H1 (cell line): ENCODE data around the gene NCEH1. TPM values are rescaled to one million over a fixed set of nuclear protein-coding genes. Genes with fewer than 3 reads are reported as not detected.

Source experiments
- CTCF ChIA-PET: fragments of 300-600 bp; sonication (Branson Sonifier 250); formaldehyde crosslinking; loops from one replicate; lab custom pipeline; 2021; ENCODE audit not compliant: partially characterized antibody; lab: Charles Lee
- POLR2A ChIA-PET: fragments of 300-600 bp; sonication (Branson Sonifier 250); formaldehyde crosslinking; loops from one replicate; lab custom pipeline; 2021; ENCODE audit warnings: inconsistent platforms; ENCODE audit not compliant: partially characterized antibody; lab: Charles Lee
- DNase-seq, 2 experiments: peaks; one replicate each; pipeline versions ENCODE4 v3.0.0 to v3.0.0-alpha.2; 2010 to 2022; ENCODE audit warnings: low spot score in 2 of 2, low read depth in 1 of 2, mixed read lengths in 1 of 2
- FAIRE-seq: peaks from 2 replicates; lab custom pipeline; 2011; peaks lifted over from hg19 to GRCh38; lab: Jason Lieb, UNC
- H2AFZ ChIP-seq: 2 replicates; pipeline ENCODE4 v1.8.1; 2012; ENCODE audit warnings: low read length, inconsistent platforms
- H2AK5ac ChIP-seq: 2 replicates; pipeline ENCODE4 v1.6.1; 2013; ENCODE audit warnings: low read depth, low read length
- H2BK120ac ChIP-seq: replicated peaks from 2 replicates; pipeline ENCODE3; 2013; ENCODE audit warnings: low read depth, low read length, inconsistent platforms
- H2BK12ac ChIP-seq: 2 replicates; pipeline ENCODE4 v1.6.1; 2013; ENCODE audit warnings: low read depth, low read length
- H2BK15ac ChIP-seq: 2 replicates; pipeline ENCODE4 v1.6.1; 2013; ENCODE audit warnings: low read length
- H2BK20ac ChIP-seq: 2 replicates; pipeline ENCODE4 v1.6.1; 2013; ENCODE audit warnings: low read length
- H2BK5ac ChIP-seq: 2 replicates; pipeline ENCODE4 v1.6.1; 2013; ENCODE audit warnings: low read depth, low read length
- H3K14ac ChIP-seq: 2 replicates; pipeline ENCODE4 v1.6.1; 2013; ENCODE audit warnings: inconsistent platforms; ENCODE audit not compliant: insufficient read length
- H3K18ac ChIP-seq: 2 replicates; pipeline ENCODE4 v1.6.1; 2013; ENCODE audit warnings: low read length; ENCODE audit errors: extremely low read depth
- H3K23ac ChIP-seq: 2 replicates; pipeline ENCODE4 v1.6.1; 2013; ENCODE audit warnings: inconsistent platforms; ENCODE audit not compliant: insufficient read length
- H3K23me2 ChIP-seq: 2 replicates; pipeline ENCODE4 v1.6.1; 2013; ENCODE audit warnings: low read depth, low read length
- H3K27ac ChIP-seq: 2 replicates; pipeline ENCODE4 v1.6.1; 2011; ENCODE audit warnings: low read depth, low read length, inconsistent platforms
- H3K27me3 ChIP-seq, 4 experiments: replicated peaks in 1 of 4; 1 replicate in 1 of 4; 2 replicates in 3 of 4; pipeline versions ENCODE4 v1.6.1 to v1.8.1; 2011 to 2013; ENCODE audit warnings: low read length in 3 of 4, mild to moderate bottlenecking in 3 of 4, inconsistent platforms in 2 of 4, mixed read lengths in 2 of 4, moderate library complexity in 1 of 4; ENCODE audit not compliant: control insufficient read depth in 3 of 4, insufficient read depth in 3 of 4; ENCODE audit errors: extremely low read depth in 1 of 4
- H3K36me3 ChIP-seq, 4 experiments: 2 replicates each; pipeline versions ENCODE4 v1.6.1 to v1.8.1; 2011 to 2013; ENCODE audit warnings: mild to moderate bottlenecking in 4 of 4, low read length in 3 of 4, moderate library complexity in 2 of 4, control low read depth in 1 of 4, inconsistent platforms in 1 of 4; ENCODE audit not compliant: insufficient read depth in 4 of 4, control insufficient read depth in 2 of 4
- H3K4ac ChIP-seq: replicated peaks from 2 replicates; pipeline ENCODE3; 2013; ENCODE audit warnings: low read length, low read depth, mixed read lengths, inconsistent platforms; ENCODE audit not compliant: insufficient read length
- H3K4me1 ChIP-seq, 4 experiments: replicated peaks in 1 of 4; 1 replicate in 1 of 4; 2 replicates in 3 of 4; pipeline versions ENCODE4 v1.6.1 to v1.8.1; 2011 to 2013; ENCODE audit warnings: low read length in 3 of 4, inconsistent platforms in 2 of 4, mixed read lengths in 1 of 4; ENCODE audit not compliant: insufficient read depth in 4 of 4, control insufficient read depth in 3 of 4
- H3K4me2 ChIP-seq, 2 experiments: 2 replicates each; pipeline versions ENCODE4 v1.6.1 to v1.8.1; 2011 to 2013; ENCODE audit warnings: low read depth in 2 of 2, low read length in 2 of 2, control low read depth in 1 of 2, inconsistent platforms in 1 of 2, mild to moderate bottlenecking in 1 of 2; ENCODE audit not compliant: insufficient read depth in 1 of 2
- H3K4me3 ChIP-seq, 4 experiments: fragments of 200-600, 300-600 bp in 1 of 4; sonication (generic), shearing (Covaris generic), sonication (Bioruptor Twin) in 1 of 4; 2 replicates each; pipeline versions ENCODE4 v1.5.1 to v1.8.1; 2011 to 2016; ENCODE audit warnings: low read length in 4 of 4, low read depth in 3 of 4, control low read depth in 2 of 4, inconsistent platforms in 2 of 4, mild to moderate bottlenecking in 2 of 4, mixed read lengths in 1 of 4, moderate library complexity in 1 of 4; ENCODE audit not compliant: insufficient read depth in 2 of 4; ENCODE audit errors: extremely low read depth in 1 of 4
- H3K56ac ChIP-seq: replicated peaks from 2 replicates; pipeline ENCODE3; 2013; ENCODE audit warnings: low read depth, mild to moderate bottlenecking, mixed read lengths, low read length, inconsistent platforms; ENCODE audit not compliant: insufficient read length
- H3K79me1 ChIP-seq: 2 replicates; pipeline ENCODE4 v1.6.1; 2013; ENCODE audit warnings: low read depth, low read length, control low read depth
- H3K79me2 ChIP-seq, 2 experiments: 2 replicates each; pipeline versions ENCODE4 v1.6.1 to v1.8.1; 2012 to 2013; ENCODE audit warnings: low read length in 2 of 2, mild to moderate bottlenecking in 2 of 2, inconsistent platforms in 1 of 2; ENCODE audit not compliant: insufficient read depth in 2 of 2, control insufficient read depth in 1 of 2
- H3K9ac ChIP-seq, 4 experiments: replicated peaks in 1 of 4; 1 replicate in 1 of 4; 2 replicates in 3 of 4; pipeline versions ENCODE4 v1.6.1 to v1.8.1; 2011 to 2013; ENCODE audit warnings: low read depth in 3 of 4, low read length in 3 of 4, control low read depth in 2 of 4, mild to moderate bottlenecking in 2 of 4, moderate library complexity in 2 of 4, inconsistent platforms in 1 of 4; ENCODE audit errors: extremely low read depth in 1 of 4
- H3K9me3 ChIP-seq, 2 experiments: 2 replicates each; pipeline versions ENCODE4 v1.6.1 to v1.8.1; 2012 to 2013; ENCODE audit warnings: mild to moderate bottlenecking in 2 of 2, moderate library complexity in 2 of 2, control low read depth in 1 of 2, inconsistent platforms in 1 of 2, low read depth in 1 of 2, low read length in 1 of 2, mixed read lengths in 1 of 2; ENCODE audit not compliant: insufficient read depth in 2 of 2
- H4K20me1 ChIP-seq, 2 experiments: replicated peaks in 1 of 2; 2 replicates each; pipeline versions ENCODE3 to v1.8.1; 2011 to 2013; ENCODE audit warnings: inconsistent platforms in 2 of 2, low read length in 2 of 2, mild to moderate bottlenecking in 1 of 2; ENCODE audit not compliant: insufficient read depth in 2 of 2, control insufficient read depth in 1 of 2
- H4K5ac ChIP-seq: 2 replicates; pipeline ENCODE4 v1.6.1; 2013; ENCODE audit warnings: low read length, low read depth, mixed read lengths, inconsistent platforms; ENCODE audit not compliant: insufficient read length
- H4K8ac ChIP-seq: 2 replicates; pipeline ENCODE4 v1.8.0; 2013; ENCODE audit warnings: mild to moderate bottlenecking, moderate library complexity, low read length, inconsistent platforms; ENCODE audit not compliant: insufficient read depth; ENCODE audit errors: extremely low read depth
- H4K91ac ChIP-seq: replicated peaks from 2 replicates; pipeline ENCODE3; 2013; ENCODE audit warnings: low read length, mixed read lengths, inconsistent platforms; ENCODE audit not compliant: insufficient read length
- ASH2L ChIP-seq: fragments of 200-600, 300-600 bp; sonication (generic); IDR thresholded peaks from one replicate; pipeline ENCODE4 v1.7.1; 2017; ENCODE audit warnings: low read length
- E2F6 ChIP-seq: IDR thresholded peaks from 2 replicates; pipeline ENCODE4 v1.6.1; 2012; ENCODE audit warnings: inconsistent platforms
- SIX5 ChIP-seq: IDR thresholded peaks from 2 replicates; pipeline ENCODE4 v1.6.1; 2011; ENCODE audit warnings: mild to moderate bottlenecking, low read depth, low read length
- ZNF274 ChIP-seq: IDR thresholded peaks from 2 replicates; pipeline ENCODE4 v1.7.0; 2012; ENCODE audit warnings: low read length, borderline replicate concordance; ENCODE audit errors: extremely low read depth
- WGBS, 2 experiments: shearing (Covaris generic) in 1 of 2; methylation state at CpG; one replicate each; pipeline versions ENCODE4 v1.1.6 to v1.1.7; 2013 to 2015; ENCODE audit warnings: low lambda C conversion rate in 2 of 2, mixed read lengths in 2 of 2, inconsistent platforms in 1 of 2, low coverage in 1 of 2, missing lambda C conversion rate in 1 of 2; ENCODE audit not compliant: insufficient replicate concordance in 2 of 2, insufficient coverage in 1 of 2, insufficient read length in 1 of 2; ENCODE audit errors: extremely low coverage in 1 of 2, missing lambda C conversion rate in 1 of 2; 5-methylcytosine and 5-hydroxymethylcytosine counted together
- polyA plus RNA-seq, 7 experiments: library from polyadenylated mRNA; depleted of rRNA in 3 of 7; stranded (reverse) in 5 of 7; unstranded in 2 of 7; fragments of >200 nt in 5 of 7; fragments of 200-250 nt in 2 of 7; gene quantifications; 1 replicate in 5 of 7; 2 replicates in 1 of 7; 4 replicates in 1 of 7; pipeline versions ENCODE4 v1.2.1 to v1.2.3, GENCODE V29; 2011 to 2013; ENCODE audit warnings: missing spikeins in 2 of 7, mixed read lengths in 2 of 7
- total RNA-seq: library from RNA; stranded (reverse); fragmentation: NEBNext Ultra II Directional; extraction: Animal tissue kit (Norgen Biotek cat#: 25700); gene quantifications from 2 replicates; pipeline ENCODE4 v1.2.1, GENCODE V29; 2021

The NCEH1 gene
- total and polyA plus RNA-seq, 2 of the 8 experiments (the other 6 are each of a cell fraction or from before 2014, with no cell fraction given) = 2.2 to 6.4 TPM

GRCh38 chr3:172643506-172644179 lies 67.2 kb downstream of the NCEH1 start:
- no peak overlapping the region for H2BK12ac ChIP-seq
- H2AFZ ChIP-seq = no peak overlapping the region
- H2BK15ac ChIP-seq = no peak overlapping the region
- no peak overlapping the region for H4K91ac ChIP-seq
- H3K23ac ChIP-seq = no peak overlapping the region
- CTCF ChIA-PET = interaction anchor here (1.3 to 1.4 kb wide), 3 partner anchors 14 to 47 kb away, joined by 3 to 6 read pairs (median 4); no protein-coding TSS in a partner anchor
- no peak overlapping the region for H2BK20ac ChIP-seq
- H3K4me1 ChIP-seq = peaks cover 0 to 2% (median under 1%) of the 10 kb centered on the region in 4 experiments; a peak in 1 of 7 replicates
- H2BK5ac ChIP-seq = no peak overlapping the region
- H4K8ac ChIP-seq = no peak overlapping the region
- H3K56ac ChIP-seq = no peak overlapping the region
- no peaks in the 10 kb centered on the region for H3K79me2 ChIP-seq
- H3K4me3 ChIP-seq = no peak overlapping the region
- no peaks in the 10 kb centered on the region for H3K79me1 ChIP-seq
- no peaks in the 10 kb centered on the region for H3K23me2 ChIP-seq
- no peak overlapping the region for H4K5ac ChIP-seq
- no peaks in the 10 kb centered on the region for H3K9me3 ChIP-seq
- no peak overlapping the region for H2BK120ac ChIP-seq
- no peaks in the 10 kb centered on the region for H3K27me3 ChIP-seq
- no peak overlapping the region for H3K18ac ChIP-seq
- no peak overlapping the region for H3K9ac ChIP-seq
- 91% methylated on average over 5 of the region's 5 CpGs; no CpG with 5 or more reads in 1 of the 2 experiments for WGBS, 2 experiments
- H3K36me3 ChIP-seq = no peaks in the 10 kb centered on the region
- no peak overlapping the region for H3K4ac ChIP-seq
- FAIRE-seq (no peak), DNase-seq (no peak)
- H4K20me1 ChIP-seq = no peaks in the 10 kb centered on the region
- no peak overlapping the region for H3K4me2 ChIP-seq
- H3K27ac ChIP-seq = no peak overlapping the region
- no peak overlapping the region for H2AK5ac ChIP-seq
- POLR2A ChIA-PET = no interaction called here
- H3K14ac ChIP-seq = no peak overlapping the region
- TF ChIP-seq SIX5 (no peak), ZNF274 (no peak), E2F6 (no peak), ASH2L (no peak)
